Subcutaneous abdominal adipose tissue (tissue), 5 donors: ENCODE results near the gene VSIG2.
A peak's percentile ranks its signal among the peaks of the same experiment; 100 is the strongest.

Source experiments
- H3K27ac ChIP-seq: one replicate; pipeline ENCODE4 v1.7.0; 2013; ENCODE audit warnings: low read depth, mild to moderate bottlenecking, inconsistent platforms, low read length, moderate library complexity
- H3K27me3 ChIP-seq, 5 donors: one replicate each; pipeline ENCODE4 v1.7.0; 2013; ENCODE audit warnings: low read length in 5 of 5, inconsistent platforms in 1 of 5; ENCODE audit not compliant: control insufficient read depth in 5 of 5, insufficient read depth in 4 of 5
- H3K36me3 ChIP-seq, 5 donors: one replicate each; pipeline ENCODE4 v1.7.0; 2013; ENCODE audit warnings: low read length in 5 of 5; ENCODE audit not compliant: control insufficient read depth in 5 of 5, insufficient read depth in 5 of 5
- H3K4me1 ChIP-seq, 5 donors: one replicate each; pipeline ENCODE4 v1.7.0; 2013; ENCODE audit warnings: low read length in 5 of 5, mild to moderate bottlenecking in 3 of 5, moderate library complexity in 1 of 5; ENCODE audit not compliant: control insufficient read depth in 5 of 5, insufficient read depth in 5 of 5
- H3K4me3 ChIP-seq, 5 donors: one replicate each; pipeline ENCODE4 v1.7.0; 2013; ENCODE audit warnings: low read length in 5 of 5, low read depth in 1 of 5
- H3K9ac ChIP-seq, 5 donors: one replicate each; pipeline ENCODE4 v1.7.0; 2013; ENCODE audit warnings: low read length in 5 of 5, mild to moderate bottlenecking in 4 of 5, moderate library complexity in 3 of 5
- H3K9me3 ChIP-seq, 5 donors: one replicate each; pipeline ENCODE4 v1.7.0; 2013; ENCODE audit warnings: low read length in 5 of 5; ENCODE audit not compliant: control insufficient read depth in 5 of 5
- donor health status: healthy.
- donor health status: healthy.
- donor health status: healthy.
- donor health status: healthy.
- donor health status: healthy.

The VSIG2 gene

DNA sequence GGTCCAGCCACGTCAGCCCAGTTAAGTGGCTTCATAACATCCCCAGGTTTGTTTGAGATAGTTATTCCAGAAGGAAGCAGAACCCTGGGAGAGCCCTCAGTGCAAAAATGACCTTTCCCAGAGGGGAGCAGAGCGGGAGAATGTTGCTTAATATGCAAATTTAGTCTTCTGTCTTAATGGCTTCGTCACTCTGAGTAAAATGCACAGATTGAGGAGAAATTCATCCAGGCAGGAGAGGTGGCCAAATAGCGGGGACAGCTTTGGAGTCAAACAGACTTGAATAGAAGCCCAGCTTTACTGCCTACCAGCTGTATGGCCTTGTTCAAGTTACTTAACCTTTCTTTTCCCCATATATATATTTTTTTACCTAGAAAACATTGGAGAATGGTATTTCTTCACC lies 24.6 kb downstream of the VSIG2 start:
- no peak overlapping the region for H3K9ac ChIP-seq
- peaks cover 0 to 15% (median 12%) of the 10 kb centered on the region in 5 donors for H3K4me1 ChIP-seq
- H3K27me3 ChIP-seq = peaks cover 3 to 25% (median 13%) of the 10 kb centered on the region in 5 donors
- H3K27ac ChIP-seq = no peak overlapping the region
- no peaks in the 10 kb centered on the region for H3K36me3 ChIP-seq
- H3K9me3 ChIP-seq = no peaks in the 10 kb centered on the region
- no peak overlapping the region for H3K4me3 ChIP-seq

DNA sequence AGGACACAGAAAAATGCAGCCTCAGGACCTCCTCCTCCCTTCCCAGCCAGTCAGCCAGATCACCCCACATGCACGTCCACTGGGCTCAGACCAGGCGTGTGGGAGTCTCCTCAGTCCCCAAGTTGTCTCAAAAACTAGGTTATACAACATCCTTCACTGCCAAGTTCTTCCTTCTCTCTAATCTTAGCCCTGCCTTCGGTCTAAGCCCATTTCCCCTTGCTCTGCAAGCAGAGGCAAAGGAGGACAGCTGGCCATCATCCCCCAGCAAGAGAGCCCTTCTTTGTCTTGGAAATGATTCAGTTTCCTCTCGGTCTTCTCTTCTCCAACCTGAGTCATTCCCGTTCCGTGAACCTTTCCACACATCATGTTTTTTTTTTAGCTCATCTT lies 26.3 kb downstream of the VSIG2 start:
- H3K9me3 ChIP-seq = no peaks in the 10 kb centered on the region
- H3K27ac ChIP-seq = no peak overlapping the region
- no peak overlapping the region for H3K9ac ChIP-seq
- peaks cover 0 to 15% (median 12%) of the 10 kb centered on the region in 5 donors for H3K4me1 ChIP-seq
- H3K4me3 ChIP-seq = no peak overlapping the region
- H3K36me3 ChIP-seq = no peaks in the 10 kb centered on the region
- H3K27me3 ChIP-seq = peaks cover 3 to 40% (median 19%) of the 10 kb centered on the region in 5 donors

DNA sequence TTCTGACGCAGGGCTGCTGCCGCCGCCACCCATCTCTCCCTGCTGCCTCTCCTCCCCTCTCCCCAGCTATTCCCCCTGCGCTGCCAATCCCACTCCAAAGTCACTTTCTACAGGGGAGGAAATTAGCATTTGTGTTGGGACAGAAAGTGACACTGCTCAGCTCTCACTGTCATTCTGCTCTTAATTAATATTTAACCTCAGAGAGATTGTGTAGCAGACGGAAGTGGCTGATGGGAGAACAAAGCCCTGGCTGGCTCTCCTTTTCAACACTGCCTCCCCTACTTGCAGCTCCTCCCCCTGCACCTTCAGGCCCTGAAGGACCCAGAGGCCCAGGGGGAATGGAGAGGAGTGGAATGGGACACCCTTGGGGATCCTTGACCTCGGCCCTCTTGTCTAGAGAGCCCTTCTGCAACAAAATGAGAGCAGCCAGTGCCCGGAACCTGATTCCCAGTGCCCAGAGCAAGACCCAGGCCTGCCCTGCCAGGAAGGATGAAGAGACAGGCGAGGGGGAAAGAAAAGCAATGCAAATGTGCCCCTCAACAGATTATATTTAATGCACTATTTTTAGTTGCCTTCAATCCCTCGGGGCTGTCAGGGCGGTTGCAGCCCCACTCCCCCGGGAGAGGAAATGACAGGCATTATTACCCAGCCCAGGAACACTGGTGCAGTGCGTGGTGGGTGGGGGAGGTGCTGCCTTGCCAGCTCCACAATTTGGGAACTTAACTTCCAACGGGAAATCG lies 26.9 kb downstream of the VSIG2 start:
- Histone ChIP-seq H3K27me3 (peaks cover 3 to 44% (median 21%) of the 10 kb centered on the region in 5 donors), H3K36me3 (no peaks in the 10 kb centered on the region)

GRCh38 chr11:124722176-124722575 lies 29.9 kb downstream of the VSIG2 start:
- Histone ChIP-seq H3K27me3 (peaks cover 21 to 72% (median 43%) of the 10 kb centered on the region in 5 donors), H3K27ac (no peak overlapping the region), H3K4me3 (no peak overlapping the region), H3K9ac (no peak overlapping the region), H3K9me3 (no peaks in the 10 kb centered on the region), H3K36me3 (no peaks in the 10 kb centered on the region), H3K4me1 (peaks cover 3 to 32% (median 28%) of the 10 kb centered on the region in 5 donors)

More for the DNA sequence above, 26.9 kb downstream of the VSIG2 start:
- H3K4me1 ChIP-seq = peaks cover 0 to 15% (median 12%) of the 10 kb centered on the region in 5 donors
- no peaks in the 10 kb centered on the region for H3K9me3 ChIP-seq
- no peak overlapping the region for H3K4me3 ChIP-seq
- H3K9ac ChIP-seq = no peak overlapping the region
- no peak overlapping the region for H3K27ac ChIP-seq

GRCh38 chr11:124719534-124719933 lies 32.5 kb downstream of the VSIG2 start:
- H3K4me1 ChIP-seq = peaks cover 2 to 17% (median 16%) of the 10 kb centered on the region in 5 donors
- H3K27ac ChIP-seq = no peak overlapping the region
- no peaks in the 10 kb centered on the region for H3K36me3 ChIP-seq
- no peak overlapping the region for H3K4me3 ChIP-seq
- no peaks in the 10 kb centered on the region for H3K9me3 ChIP-seq
- peaks cover 27 to 64% (median 47%) of the 10 kb centered on the region in 5 donors for H3K27me3 ChIP-seq
- H3K9ac ChIP-seq = no peak overlapping the region

- no peaks in the 10 kb centered on the region for H3K36me3 ChIP-seq
- no peaks in the 10 kb centered on the region for H3K9me3 ChIP-seq
- peaks cover 2 to 17% (median 16%) of the 10 kb centered on the region in 5 donors for H3K4me1 ChIP-seq
- no peak overlapping the region for H3K4me3 ChIP-seq
- H3K27me3 ChIP-seq = peaks cover 27 to 60% (median 44%) of the 10 kb centered on the region in 5 donors
- no peak overlapping the region for H3K9ac ChIP-seq
- H3K27ac ChIP-seq = no peak overlapping the region
Measured at GRCh38 chr11:124718801-124719200, 33.3 kb downstream of the VSIG2 start.

- H3K27ac ChIP-seq = no peak overlapping the region
- peaks cover 25 to 54% (median 37%) of the 10 kb centered on the region in 5 donors for H3K27me3 ChIP-seq
- peak overlapping the region in 3 of 5 donors; percentile 6 to 54 (median 31) for H3K9ac ChIP-seq
Measured at GRCh38 chr11:124717786-124718651, 34.0 kb downstream of the VSIG2 start.

GRCh38 chr11:124717421-124717785 lies 34.7 kb downstream of the VSIG2 start:
- Histone ChIP-seq H3K36me3 (no peaks in the 10 kb centered on the region), H3K27ac (no peak overlapping the region), H3K9ac (peak overlapping the region in 2 of 5 donors; percentile 6 to 31), H3K27me3 (peaks cover 25 to 49% (median 35%) of the 10 kb centered on the region in 5 donors), H3K4me1 (peaks cover 2 to 17% (median 16%) of the 10 kb centered on the region in 5 donors), H3K9me3 (no peaks in the 10 kb centered on the region), H3K4me3 (peak overlapping the region in 4 of 5 donors; percentile 45 to 62 (median 59))

More at GRCh38 chr11:124717786-124718651, 34.0 kb downstream of the VSIG2 start:
- H3K4me1 ChIP-seq = peaks cover 2 to 17% (median 16%) of the 10 kb centered on the region in 5 donors
- no peaks in the 10 kb centered on the region for H3K36me3 ChIP-seq
- no peaks in the 10 kb centered on the region for H3K9me3 ChIP-seq
- peak overlapping the region; percentile 22 to 62 (median 59) for H3K4me3 ChIP-seq

DNA sequence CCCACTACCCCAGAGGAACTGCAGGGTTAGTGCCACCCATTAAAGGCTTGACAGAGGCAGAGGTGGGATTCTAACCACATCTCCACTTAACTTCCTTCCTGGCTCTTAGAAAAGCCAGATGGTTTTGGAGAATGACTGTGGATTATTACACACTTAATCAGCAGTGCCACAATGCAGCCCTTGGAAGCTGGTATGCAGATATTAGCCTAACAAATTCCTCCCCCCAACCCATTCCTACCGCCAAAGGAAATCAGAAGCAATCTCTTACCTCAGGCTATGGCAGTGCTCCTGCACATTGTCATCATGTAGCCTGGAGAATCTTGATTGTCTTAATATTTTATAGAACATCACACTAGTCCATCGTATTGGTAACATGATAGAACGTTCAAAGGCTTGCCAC lies 35.5 kb downstream of the VSIG2 start:
- H3K27ac ChIP-seq = no peak overlapping the region
- no peak overlapping the region for H3K4me3 ChIP-seq
- H3K9me3 ChIP-seq = no peaks in the 10 kb centered on the region
- peaks cover 2 to 17% (median 16%) of the 10 kb centered on the region in 5 donors for H3K4me1 ChIP-seq
- peaks cover 19 to 43% (median 35%) of the 10 kb centered on the region in 5 donors for H3K27me3 ChIP-seq
- no peak overlapping the region for H3K9ac ChIP-seq
- no peaks in the 10 kb centered on the region for H3K36me3 ChIP-seq
